GM18517 (cell line): ENCODE results near the gene ANKEF1.

Experiments used
- ATAC-seq: cut with Tn5 transposase; IDR thresholded peaks from one replicate; pipeline ENCODE4 v1.9.1; 2021; ENCODE audit warnings: mild to moderate bottlenecking, moderate library complexity; ENCODE audit not compliant: unreplicated experiment

The ANKEF1 gene

DNA sequence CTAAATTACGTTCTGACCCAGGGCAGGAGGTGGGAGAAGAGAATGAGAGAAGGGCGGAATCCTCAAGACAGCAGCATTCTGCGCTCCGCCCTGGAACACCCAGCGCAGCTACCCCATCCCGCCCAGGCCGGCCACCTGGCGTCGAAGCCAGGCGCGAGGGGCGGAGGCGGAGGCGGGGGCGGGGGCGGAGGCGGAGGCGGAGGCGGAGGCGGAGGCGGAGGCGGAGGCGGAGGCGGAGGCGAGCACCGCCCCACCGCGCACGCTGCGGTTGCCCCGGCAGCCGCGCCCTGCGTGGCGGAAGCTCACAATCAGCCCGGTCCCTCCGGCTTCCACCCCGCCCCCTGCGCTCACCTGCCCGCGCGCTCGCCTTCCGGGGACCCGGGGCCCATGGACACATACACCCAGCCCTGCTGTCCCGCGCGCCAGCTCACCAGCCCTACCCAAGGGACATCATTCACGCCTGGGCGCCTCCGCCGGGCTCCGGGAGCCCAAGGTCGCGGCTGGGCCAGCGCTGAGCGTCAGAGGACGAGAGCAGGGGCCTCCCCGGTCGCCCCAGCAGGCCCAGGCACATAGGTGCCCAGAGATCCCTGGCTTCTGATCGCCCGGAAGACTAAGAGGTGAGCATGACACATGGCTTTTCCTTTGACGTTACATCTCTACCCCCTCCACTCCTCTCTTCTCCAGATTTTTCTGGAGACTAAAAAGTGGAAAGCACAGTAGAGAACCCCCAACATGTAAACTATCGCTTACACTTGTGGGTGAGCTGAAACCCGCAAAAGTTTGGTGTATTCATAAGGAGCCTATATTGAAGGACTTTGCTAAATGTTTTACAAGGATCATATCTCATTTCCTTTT is at the start of gene ANKEF1:
Gene ANKEF1 (plus strand): TSS at position 271 of the 855 bp plus-strand sequence. CDS start 3,315 bp downstream, outside the sequence.
- ATAC-seq = peak; percentile 94

DNA sequence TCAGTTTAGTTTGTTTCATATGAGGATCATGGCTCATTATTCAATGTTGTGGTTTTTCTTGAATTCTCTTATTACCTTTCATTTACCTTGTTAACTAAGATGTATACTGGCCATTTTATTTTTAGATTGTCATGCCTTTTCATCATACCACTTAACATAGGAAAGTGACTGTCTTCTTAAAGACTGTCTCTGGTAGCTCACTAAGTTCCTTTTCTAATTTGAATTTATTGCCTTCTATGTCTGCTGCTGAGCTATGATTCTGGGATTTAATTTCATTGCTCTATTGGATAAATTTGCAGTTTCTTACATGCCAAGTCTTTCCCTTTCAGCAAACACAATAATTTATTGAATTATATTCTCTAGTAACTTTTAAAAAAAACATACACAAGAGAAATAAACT is 49.5 kb upstream of the ANKEF1 start:
- no peak for ATAC-seq

DNA sequence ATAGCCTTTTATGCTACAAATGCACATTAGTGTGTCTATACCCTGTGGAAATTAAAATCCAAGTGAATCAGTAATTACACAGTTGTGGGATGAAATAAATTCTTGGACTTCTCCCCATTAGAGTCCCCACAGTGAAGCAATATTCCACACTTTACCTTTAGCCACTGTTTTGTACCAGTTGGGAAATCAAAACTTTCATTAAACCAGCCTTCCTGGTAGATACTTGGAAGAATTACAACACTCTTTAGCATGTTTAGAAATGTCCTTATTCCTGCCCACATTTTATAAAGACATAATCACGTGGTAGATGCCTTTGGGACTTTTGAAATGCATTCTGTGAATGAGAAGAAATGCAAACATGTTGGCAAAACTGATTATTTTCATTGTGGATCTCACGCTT is 49.0 kb upstream of the ANKEF1 start:
- no peak for ATAC-seq

DNA sequence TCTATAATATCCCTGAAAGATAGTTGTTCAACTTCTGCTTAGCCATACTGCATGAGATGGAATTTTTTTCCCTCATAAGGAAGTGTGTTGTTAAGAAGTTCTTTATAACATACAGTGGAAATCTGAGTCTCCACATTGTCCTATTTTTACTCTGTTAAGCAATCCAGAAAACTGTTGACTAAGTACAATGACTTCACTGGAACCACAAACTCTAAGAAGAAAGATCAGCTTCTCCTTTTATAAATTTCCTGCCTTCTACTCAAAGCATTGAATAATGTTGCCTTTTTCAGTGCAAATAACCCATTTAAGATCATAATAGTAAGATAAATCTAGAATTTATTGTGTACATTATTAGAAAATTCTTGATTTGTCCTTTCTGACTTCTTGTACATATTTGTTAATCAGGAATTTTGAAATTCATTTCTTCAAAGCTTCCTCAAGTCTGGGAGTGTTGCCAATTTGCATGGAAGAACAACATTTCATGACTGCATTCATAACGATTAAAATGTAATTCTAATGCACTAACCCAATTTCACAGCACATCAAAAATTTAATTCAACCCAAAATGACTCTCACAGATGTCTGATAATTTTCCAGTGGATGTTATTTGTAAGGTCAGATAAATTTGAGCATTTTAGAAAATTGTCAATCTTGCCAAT is 45.6 kb upstream of the ANKEF1 start:
- ATAC-seq = no peak

DNA sequence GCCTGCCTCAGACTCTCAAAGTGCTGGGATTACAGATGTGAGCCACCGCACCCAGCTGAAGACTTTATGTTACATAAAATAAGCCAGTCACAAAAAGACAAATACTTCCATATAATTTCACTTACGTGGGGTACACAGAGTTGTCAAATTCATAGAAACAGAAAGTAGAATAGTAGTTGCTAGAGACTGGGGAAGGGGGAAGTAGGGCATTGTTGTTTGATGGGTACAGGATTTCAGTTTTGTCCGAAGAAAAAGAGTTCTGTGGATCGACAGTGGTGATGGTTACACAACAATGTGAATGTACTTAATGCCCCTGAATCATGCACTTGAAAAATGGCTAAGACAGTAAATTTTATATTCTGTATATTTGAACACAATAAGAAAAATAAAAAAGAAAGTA is 41.6 kb upstream of the ANKEF1 start:
- no peak for ATAC-seq

DNA sequence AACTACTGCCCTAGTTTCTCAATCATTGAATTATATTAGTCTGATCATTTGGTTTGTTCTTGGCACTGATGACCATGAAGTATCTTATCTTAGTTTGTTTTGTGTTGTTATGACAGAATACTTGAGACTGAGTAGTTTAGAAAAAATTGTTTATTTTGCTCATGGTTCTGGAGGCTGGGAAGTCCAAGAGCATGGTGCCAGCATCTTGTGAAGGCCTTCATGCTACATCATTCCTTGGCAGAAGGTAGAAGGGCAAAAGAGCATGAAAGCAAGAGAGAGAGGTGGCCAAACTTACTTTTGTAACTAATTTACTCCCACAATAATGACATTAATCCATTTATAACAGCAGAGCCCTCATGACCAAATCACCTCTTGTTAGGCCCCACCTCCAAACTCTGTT is 40.1 kb upstream of the ANKEF1 start:
- ATAC-seq = no peak

DNA sequence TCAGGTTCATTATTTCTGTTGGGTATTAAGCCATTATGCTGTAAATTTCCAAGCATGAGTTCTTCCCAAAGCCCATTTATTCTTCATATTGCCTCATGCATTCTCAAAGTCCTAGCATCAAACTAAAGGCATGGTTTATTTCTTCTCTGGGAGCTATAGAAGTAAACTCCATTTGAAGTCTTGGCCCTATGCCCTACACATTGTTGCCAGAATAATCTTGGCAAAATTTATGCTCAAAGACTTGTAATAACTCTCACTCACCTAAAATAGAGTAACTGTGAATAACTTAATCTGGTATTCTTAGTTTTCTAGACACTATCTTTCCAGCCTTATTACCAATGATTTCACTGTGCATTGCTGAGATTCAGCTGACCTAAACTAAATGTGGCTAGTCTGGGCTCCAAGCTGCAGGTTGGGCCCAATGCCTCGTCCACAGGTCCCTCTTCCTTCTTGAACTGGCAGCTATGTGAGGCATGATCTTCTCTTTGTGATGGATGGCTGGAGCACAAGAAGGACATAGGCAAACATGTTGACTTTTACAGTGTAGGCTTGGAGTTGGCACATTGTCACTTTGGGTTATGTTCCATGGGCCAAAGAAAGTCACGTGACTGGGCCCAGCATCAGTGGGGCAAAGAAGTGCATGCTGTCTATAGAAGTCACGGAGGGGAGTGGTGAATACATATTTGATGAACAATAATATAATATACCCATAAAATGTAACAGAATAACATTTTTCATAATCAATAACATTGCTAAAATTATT is 39.1 kb upstream of the ANKEF1 start:
- no peak for ATAC-seq

DNA sequence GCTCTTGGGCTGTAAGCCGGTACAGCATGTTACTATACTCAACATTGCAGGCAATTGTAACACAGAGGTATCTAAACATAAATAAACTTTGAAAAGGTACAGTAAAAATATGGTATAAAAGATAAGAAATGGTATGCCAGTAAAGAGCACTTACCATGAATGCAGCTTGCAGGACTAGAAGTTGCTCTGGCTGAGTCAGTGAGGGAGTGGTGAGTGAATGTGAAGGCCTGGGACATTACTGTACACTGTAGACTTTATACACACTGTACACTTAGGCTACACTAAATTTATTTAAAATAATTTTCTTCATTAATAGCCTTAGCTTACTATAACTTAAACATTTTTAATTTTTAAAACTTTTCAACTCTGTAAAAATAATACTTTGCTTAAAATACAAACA is 37.8 kb upstream of the ANKEF1 start:
- no peak for ATAC-seq

DNA sequence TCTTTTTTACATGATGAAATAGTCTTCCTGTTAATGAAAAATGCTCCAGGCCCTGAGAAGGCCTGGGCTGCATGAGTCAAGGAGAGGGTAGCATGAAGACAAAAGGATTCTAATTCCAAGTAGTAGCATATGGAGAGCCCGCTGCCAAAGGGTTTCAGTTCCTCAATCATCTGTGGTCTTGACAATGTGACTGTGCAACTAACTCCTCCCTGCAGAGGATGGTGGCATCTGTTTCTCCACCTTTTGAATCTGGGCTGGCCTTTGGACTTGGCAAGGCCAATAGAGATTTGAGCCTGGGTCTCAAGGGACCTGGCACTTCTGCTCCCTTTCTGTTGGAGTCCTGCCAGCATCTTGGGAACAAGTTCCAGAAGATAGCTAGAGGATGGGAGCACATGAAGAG is 35.1 kb upstream of the ANKEF1 start:
- peak; percentile 56 for ATAC-seq

DNA sequence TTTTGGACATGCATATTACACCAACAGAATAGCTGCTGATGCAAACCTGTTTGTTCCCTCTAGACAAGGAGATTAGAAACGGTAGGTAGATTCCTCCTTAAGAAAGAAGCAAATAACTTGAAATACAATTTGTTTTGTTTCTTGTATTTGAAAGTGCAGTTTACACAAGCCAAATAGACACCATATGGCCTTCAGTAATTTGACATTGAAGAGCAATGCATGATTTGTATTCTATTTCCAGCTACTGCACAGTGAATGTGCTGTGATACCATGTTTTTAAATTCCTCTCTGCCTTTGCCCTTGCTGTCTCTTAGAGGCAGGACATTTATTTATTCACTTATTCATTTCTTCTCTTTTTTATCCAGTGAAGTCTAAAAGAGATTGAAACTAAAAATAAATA is 31.9 kb upstream of the ANKEF1 start:
- no peak for ATAC-seq

DNA sequence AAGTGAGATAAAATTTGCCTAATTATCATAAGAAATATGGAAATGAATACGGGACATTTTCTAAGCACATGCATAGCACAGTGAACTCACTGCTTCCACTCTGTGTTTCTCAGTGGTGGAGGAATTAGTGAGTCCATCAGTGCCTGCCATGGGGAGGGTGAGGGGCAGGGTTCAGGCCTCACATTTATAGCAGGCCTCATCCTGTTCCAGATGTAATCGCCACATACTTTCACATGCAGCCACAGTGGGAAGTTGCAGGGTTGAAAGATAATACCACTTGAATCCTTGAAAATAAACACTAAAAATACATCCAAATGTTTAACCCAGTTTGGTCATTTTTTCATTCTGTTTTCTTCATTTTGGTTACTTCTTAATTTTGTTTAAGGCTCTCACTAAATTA is 29.9 kb upstream of the ANKEF1 start:
- no peak for ATAC-seq

DNA sequence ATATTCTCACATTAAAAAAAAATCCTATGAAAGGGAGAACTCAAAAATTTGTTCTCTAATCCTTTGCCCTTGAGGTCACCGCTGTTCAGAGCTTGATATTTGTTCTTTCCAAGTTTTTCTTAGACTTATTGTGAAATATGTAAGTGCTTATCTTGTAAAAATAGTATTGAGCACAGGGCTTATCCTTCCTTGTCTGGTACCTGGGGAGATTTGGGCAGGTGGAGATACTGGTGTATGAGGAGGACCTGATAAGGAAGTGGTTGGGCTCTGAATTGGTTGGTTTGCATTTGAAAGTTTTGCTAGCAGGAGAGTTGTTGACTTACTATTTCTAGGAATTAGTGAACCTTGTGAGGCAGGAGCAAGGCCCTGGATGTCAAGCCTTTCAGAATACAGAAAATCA is 28.9 kb upstream of the ANKEF1 start:
- no peak for ATAC-seq

DNA sequence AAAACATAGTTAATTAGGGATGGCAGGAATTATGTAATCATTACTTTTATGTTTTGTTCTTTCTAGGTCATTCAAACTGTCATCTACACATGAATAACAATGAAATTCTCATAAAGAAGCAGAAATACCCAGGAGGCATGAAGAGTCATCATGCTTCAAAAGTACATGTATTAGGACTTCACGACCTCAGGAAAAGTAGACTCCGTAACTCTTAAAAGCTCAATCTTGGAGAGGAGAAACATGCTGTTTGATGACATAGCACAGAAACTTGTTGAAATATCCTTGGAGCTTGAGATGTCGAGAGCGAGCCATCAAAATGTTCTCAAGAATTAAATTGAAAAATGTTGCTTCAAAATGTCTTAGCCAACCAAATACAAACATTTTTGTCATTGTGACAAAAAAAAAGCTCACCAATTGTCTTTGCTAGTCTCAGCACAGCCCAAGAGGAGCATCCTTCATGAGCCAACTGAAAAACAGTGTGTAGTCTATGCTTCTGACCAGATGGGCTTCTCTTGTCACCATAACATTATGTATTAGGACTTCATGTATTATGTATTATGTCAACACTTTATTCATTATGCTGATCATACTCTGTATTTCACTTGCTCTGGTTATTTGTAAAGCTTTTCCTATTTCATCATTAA is 28.2 kb upstream of the ANKEF1 start:
- ATAC-seq = no peak

DNA sequence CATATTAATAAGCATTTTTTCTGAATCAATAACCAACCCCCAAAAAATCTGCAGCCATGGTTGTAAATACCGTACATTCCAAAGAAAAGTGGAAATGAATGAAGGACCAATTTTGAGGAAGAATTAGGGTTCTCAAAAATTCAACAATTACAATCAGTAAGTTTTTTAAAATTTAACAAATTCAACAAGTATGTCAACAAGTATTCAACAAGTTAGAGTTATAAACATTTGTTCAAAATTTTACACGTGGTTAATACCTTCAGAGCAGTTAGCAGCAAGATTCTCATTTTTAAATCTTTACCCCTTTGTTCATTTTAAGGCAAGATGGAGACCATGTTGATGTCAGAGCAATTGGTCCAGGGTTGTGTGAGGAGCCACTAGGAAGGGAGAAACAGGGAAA is 27.6 kb upstream of the ANKEF1 start:
- no peak for ATAC-seq

DNA sequence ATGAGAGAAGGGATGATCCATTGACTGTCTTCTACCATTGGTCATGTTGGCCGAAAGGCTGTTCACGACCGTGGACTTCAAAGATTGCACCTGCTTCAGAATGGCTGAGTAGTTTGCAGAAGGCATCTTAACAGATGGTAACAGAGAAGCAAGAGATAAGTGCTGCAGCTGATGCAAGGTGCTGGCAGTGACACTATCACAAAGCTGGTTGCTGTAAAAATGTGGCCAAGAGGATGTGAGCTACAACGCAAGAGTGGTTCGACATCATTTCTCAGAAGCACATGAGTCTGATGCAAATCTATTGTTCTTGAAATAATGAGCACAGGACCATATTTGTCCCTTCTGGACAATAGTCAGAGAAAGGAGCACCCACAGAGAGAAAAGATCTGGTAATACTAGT is 27.0 kb upstream of the ANKEF1 start:
- no peak for ATAC-seq

DNA sequence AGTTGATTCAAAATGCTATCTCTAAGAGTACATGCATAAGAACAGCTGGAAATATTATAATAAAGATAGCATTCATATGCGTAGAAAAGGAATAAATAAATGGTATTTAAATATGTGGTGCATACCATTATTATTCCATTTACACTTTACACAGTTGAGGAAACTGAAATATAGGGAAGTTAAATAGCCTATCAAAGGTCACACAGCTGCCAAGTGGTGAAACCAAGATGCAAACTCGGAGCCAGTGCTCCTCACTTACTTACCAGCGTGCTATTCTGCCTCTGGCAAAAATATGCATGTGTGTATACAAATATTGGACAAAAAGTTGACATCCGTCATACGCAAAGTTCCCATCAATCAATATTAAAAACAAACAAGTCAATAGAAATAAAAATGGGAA is 22.3 kb upstream of the ANKEF1 start:
- ATAC-seq = no peak

DNA sequence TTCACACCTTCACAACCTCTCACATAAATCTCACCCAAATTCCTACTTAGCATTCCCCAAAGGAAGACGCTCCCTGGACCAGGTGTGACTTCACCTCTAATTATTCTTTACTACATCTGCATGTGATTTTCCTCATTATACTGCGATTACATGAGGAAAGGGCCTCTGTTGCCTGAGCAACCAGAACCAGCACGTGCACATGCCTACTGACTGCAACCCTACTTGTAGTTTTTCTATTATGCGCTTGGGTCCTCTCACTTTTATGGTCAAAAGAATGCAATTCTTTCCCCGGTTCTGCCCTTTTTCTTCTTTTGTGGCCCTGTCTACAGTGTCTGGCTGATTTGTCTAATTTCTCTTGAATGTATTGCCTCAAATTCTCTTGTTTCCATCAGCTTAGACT is 20.4 kb upstream of the ANKEF1 start:
- ATAC-seq = no peak

DNA sequence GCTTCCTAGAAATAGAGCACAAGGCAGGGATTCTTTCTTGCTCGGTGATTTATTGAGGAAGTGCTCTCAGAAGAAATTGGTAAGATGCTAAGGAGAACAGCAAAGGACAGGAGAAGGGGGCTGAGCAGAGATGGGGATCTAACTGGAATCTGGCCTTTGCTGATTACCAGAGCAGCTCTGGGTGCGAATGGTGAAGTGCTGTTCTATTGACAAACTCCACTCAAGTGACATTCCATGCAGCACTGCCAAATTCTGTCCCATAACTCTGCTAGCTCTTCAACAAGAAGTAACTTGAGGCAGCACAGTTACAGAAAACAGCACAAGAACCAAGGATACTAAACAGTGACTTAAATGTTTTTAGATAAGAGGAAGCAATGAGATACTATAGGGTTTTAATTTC is 13.8 kb upstream of the ANKEF1 start:
- ATAC-seq = no peak

DNA sequence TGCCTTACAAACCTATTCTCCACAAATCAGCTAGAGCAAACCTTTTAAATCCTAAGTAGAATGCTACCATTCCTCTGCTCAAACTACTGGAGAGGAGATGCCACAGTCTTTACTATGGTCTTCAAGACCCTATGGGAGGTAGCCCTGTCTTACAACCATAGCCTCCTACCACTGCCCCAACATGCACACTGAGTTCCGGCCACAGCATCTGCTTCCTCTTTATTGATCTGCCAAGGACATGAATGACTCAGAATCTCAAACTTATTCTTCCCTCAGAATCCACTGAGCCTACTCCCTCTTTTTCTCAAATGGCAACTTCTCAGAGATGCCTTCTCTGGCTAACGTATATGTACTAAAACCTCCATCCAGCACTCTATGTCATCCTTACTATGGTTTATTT is 12.2 kb upstream of the ANKEF1 start:
- ATAC-seq = no peak

DNA sequence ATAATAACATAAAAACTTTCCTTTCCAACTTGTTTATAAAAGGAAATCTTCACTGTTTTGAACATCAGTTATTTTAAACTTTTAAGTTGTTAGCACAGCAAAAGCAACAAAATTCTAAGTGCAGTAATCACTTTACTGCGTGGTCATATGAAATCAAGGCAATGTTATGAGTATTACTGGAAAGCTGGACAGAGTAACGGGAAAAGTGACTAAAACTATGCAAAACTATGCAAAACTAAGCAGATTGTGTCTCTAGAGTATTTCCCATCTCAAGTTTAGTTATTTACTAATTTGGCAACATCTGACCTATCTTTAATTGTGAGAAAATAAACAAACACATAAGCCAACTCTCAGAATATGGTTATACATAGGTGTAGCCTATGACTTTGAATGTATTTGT is 10.9 kb upstream of the ANKEF1 start:
- ATAC-seq = no peak
